IPS-18c (cell line): ENCODE results near the gene PLEKHJ1.
A peak's percentile ranks its signal among the peaks of the same experiment; 100 is the strongest.

Experiments
- H3K4me3 ChIP-seq: 2 replicates; pipeline ENCODE4 v1.7.0; 2013; ENCODE audit warnings: low read depth, mild to moderate bottlenecking, low read length, moderate library complexity; ENCODE audit not compliant: insufficient read depth
- H3K9me3 ChIP-seq: one replicate; pipeline ENCODE4 v1.6.1; 2013; ENCODE audit warnings: mild to moderate bottlenecking, low read length, moderate library complexity; ENCODE audit not compliant: control insufficient read depth, insufficient read depth

The PLEKHJ1 gene

DNA sequence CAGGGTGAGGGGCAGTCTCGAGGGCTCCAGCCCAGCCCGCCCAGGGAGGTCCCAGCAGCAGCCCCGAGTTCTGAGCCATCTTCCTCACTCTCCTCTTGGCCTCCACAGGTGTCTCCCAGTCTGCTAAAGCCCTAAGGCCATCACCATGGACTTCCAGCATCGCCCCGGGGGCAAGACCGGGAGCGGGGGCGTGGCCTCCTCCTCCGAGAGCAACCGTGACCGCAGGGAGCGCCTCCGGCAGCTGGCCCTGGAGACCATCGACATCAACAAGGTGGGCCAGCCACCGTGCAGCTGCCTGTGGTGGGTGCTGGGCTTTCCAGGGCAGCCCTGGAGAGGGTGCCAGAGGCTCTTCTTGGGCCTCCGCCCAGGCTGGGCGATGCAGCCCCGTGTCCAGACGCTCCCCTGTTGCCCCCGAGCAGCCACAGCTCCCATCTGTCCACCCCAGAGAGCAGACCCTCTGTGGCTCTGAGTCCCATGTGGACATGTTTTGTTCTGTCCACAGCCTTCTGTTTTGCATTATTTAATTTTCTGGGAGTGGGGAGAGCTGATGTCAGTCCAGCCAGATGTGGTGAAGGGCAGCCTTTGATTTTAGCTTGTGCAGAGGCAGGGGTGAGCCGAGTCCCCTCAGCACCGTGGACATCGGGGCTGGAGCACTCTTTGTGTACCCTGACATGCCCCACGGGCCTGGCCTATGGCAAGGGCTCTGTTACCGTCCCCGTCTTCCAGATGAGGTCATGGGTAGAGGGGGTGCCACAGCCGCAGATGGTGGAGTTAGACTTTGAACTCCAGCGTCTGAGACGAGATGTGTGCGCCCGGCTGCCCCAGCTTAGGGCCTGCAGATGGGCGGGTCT is 7.4 kb upstream of the PLEKHJ1 start:
- Histone ChIP-seq H3K4me3 (no peak overlapping the region), H3K9me3 (peaks cover 2% of the 10 kb centered on the region)

DNA sequence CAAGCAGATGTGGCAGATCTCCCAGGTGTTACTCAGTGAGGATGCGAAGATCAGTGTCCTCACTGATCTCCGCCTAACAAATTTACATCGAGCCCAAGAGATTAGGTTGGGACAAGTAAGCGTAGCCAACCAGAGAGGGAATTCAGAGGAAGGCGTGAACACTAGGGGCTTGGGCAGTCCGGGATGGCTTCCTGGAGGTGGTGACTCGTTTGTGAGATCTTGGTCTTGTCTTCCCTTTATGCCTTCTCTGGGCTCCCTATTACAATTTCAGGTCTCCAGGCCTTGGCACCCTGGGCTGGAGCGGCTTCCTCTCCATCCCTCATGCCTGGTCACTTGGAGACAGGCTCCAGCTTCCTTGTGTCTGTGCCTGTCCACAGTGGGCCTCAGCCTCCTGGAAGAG is 6.7 kb upstream of the PLEKHJ1 start:
- peaks cover 2% of the 10 kb centered on the region for H3K9me3 ChIP-seq
- no peak overlapping the region for H3K4me3 ChIP-seq

DNA sequence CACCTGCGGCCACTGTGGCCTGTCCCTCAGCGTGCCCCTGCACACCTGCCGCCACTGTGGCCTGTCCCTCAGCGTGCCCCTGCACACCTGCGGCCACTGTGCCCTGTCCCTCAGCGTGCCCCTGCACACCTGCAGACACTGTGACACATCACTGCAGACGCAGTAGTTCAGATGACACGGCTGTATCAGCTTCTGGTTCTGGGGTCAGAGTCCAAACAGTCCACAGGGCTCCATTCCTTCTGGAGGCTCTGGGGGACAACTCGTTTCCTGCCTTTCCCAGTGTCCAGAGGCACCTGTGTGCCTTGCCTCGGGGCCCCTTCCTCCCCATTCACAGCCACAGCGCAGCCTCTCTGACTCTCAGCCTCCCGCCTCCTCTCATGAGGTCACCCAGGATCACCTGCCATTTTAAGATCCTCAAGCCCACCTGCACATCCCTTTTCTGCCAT is 6.0 kb upstream of the PLEKHJ1 start:
- Histone ChIP-seq H3K9me3 (peaks cover 2% of the 10 kb centered on the region), H3K4me3 (no peak overlapping the region)

DNA sequence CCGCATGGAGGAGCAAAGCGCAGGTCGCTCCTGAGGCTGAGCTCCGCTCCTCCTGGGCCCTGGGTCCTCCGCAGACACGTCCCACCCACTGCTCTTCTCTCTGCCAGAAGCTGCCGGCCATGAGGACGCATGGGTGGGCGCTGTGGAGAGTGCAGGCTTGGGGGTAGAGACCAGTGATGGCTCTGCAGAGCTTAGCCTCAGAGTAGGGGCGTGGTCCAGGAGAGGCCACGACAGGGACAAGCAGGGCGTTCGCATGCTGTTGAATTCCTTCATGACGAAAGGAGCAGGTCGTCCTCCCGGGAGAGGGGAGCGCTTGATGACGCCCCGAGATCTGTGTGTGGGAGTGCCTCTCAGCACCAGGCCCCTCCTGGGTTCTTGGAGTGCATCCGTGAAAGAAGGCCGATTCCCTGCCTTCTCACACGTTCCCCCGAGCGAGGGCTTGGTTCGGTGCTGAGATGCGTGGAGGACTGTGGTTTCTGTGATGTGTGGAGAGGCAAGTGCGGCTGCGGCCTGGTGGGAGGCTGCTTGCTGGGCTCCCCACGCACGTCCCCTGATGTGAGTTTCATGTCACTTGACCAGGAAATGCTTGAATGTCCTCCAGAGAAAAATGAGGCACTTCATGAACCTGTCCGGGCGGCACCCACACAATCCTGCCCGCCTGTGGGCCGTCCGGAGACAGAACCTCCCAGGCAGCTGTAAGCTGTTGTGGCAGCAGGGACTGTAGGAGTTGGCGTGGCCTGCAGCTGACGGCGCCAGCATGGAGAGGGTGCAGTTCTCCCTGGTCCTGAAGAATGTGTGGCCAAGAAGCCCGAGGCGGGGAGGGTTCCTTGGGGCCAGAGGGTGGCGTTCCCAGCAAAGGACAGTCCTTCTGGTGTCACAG is 5.0 kb upstream of the PLEKHJ1 start:
- H3K9me3 ChIP-seq = peaks cover 2% of the 10 kb centered on the region
- no peak overlapping the region for H3K4me3 ChIP-seq

DNA sequence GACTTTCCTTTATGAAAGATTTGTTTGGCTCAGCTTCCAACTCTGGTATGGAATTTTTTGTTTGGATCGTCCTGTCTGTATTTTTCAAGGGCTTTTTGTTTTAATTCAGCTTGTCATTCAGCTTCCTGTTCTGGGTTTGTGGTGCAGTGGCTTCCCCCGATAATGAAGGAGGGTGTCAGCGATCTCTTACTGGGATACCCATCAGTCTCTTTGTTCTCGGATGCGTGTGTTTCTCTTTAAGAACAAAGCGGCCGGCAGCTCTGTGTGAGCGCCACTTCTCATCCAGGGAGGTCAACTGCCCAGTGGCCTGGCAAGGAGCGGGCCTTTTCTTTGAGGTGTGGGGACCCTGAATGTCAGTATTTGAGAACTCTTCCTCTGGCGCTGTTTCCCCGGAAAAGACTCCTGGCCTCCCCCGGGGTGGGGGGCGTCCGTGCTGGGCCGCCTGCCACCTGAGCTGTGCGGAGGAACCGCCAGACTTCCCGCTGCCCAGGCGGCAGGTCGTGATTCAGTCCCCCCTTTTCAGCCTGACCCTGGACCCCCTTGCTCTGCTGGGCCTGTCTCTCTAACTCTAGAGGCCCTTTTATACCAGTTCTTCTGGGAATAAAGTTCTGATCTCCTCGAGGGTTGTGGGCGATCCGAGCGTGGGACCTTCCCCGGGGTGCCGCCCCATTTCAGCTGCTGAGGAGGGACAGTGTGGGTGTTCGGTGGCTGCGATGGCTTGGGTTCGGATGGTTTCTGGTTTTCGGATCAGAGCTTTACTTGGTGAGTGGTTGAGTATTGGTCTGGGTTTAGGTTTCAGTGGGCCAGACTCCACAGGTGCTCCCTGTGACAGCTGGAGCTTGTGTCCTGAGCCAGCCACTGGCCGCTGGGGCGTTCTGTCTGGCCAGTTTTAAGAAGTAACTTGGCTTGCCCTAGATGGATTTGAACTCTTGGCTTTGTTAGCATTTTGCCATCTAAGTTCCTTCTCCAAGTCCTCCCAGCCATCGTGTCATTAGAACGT is 3.9 kb upstream of the PLEKHJ1 start:
- H3K4me3 ChIP-seq = peak overlapping the region; percentile 36

DNA sequence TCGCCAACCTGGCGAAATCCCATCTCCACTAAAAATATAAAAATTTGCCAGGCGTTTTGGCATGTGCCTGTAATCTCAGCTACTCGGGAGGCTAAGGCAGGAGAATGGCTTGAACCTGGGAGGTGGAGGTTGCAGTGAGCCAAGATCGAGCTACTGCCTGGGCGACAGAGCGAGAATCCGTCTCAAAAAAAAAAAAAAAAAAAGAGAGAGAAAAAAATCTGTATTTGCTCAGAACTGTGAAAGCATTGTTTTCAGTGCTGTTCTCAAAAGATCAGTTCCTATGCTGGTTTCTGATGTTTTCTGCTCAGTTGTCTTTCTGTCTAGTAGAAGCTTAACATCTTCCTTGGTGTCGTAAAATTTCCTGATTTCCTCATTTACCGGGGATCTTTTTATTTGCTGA is 3.0 kb upstream of the PLEKHJ1 start:
- no peak overlapping the region for H3K4me3 ChIP-seq

More for the DNA sequence above, 3.9 kb upstream of the PLEKHJ1 start:
- H3K9me3 ChIP-seq = peaks cover 2% of the 10 kb centered on the region

DNA sequence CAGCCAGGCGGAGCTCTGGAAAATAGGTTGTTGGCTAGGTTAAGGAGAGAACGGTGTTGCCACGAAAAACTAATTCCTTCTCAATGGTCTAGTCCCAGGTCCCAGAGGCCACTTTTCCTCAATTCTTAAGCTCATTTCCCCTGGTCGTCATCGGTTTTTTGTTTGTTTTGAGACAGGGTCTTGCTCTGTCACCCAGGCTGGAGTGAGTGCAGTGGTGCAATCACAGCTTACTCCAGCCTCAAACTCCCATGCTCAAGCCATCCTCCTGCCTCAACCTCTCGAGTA is 1.7 kb upstream of the PLEKHJ1 start:
- Histone ChIP-seq H3K4me3 (peak overlapping the region; percentile 91; the same call in 1 of the 2 replicates), H3K9me3 (no peaks in the 10 kb centered on the region)

More for the DNA sequence above, 3.0 kb upstream of the PLEKHJ1 start:
- H3K9me3 ChIP-seq = no peaks in the 10 kb centered on the region

DNA sequence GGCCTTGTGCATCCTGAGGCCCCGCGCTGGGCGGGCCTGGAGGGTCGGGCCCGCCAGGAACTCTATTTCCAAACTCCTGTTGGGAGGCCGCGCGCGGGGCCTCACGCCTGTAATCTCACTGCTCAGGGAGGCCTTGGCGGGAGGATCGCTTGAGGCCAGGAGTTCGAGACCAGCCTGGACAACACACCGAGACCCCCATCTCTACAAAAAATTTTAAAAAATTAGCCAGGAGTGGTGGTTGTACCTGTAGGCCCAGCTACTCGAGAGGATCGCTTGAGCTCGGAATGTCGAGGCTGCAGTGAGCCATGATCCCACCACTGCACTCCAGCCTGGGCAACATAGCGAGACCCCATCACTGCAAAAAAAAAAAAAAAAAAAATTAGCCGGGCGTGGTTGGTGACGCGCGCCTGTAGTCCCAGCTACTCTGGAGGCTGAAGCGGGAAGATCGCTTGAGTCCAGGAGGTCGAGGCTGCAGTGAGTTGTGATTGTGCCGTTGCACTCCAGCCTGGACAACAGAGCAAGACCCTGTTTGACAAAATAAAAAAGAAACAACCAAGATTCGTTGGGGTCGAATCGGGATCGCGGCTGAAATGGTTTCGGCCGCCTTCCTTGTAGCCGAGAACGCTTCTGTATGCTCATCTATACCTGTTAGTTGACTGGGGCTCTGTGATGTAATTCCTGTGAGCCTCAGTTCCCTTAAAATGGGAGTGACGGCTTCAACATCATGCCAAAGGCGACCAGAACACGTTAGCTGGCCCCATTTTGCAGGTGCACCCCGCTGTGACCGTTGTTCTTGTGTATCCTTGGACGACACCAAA is 1.1 kb upstream of the PLEKHJ1 start:
- Histone ChIP-seq H3K4me3 (peak overlapping the region; percentile 91), H3K9me3 (no peaks in the 10 kb centered on the region)

DNA sequence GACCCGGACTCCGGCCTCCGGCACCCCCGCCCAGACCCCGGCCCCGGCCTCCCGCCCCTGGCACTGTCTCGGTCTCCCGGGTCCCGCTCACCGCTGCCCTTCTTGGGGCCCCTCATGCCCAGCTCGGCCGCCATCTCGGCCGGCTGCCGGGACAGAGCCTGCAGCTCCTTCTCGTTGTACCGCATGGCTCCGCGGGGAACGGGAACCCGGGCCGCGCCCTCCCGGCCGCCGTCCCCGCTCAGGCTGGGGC is 140 bp downstream of the PLEKHJ1 start:
- Histone ChIP-seq H3K4me3 (peak overlapping the region; percentile 91), H3K9me3 (no peaks in the 10 kb centered on the region)

DNA sequence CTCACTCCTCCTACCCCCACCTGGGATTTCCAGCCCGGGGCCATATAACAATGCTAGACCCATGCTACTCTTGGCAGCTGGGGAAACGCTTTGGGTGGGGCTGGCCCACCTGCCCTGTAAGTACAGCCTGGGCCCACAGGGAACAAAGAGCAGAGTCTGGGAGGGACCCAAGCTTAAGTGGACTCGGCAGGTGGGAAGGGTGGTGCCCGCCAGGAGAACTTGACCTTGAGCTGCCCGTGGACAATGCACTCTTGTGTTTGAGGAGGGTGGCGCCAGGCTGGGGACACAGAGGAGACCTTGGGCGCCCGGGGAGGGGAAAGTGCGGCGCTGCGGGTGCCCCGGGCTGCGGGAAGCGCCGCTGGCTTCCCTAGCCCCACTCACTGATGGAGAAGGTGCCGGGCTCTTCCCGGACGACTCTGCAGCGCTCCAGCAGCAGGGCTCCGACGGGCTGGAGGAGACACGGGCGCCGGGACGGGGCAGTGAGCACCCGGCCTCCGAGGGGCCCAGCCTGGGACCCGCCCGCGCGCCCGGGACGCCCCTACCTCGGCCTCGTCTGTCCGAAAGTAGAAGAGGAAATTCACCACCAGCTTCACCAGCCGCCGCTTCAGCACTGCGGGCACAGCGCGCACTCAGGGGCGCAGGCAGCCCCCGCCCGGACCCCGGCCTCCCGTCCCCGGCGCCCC is 607 bp downstream of the PLEKHJ1 start:
- Histone ChIP-seq H3K9me3 (no peaks in the 10 kb centered on the region), H3K4me3 (peak overlapping the region; percentile 91)

DNA sequence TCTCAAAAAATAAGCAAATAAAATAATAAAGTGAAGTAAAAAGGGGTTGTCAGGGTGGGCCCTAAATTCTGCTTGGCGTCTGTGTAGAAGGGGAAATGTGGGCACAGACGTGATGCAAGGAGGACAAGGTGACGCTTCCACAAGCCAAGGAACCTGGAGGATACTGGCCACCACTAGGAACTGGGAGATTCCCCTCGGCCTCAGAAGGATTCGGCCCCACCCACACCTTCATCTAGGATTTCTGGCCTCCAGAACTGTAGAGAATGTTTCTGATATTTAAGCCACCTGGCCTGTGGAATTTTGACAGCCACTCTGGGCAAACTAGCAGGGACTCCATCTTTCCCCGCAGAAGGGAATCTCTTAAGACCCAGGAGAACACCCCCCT is 1.1 kb downstream of the PLEKHJ1 start:
- peak overlapping the region; percentile 91 for H3K4me3 ChIP-seq

DNA sequence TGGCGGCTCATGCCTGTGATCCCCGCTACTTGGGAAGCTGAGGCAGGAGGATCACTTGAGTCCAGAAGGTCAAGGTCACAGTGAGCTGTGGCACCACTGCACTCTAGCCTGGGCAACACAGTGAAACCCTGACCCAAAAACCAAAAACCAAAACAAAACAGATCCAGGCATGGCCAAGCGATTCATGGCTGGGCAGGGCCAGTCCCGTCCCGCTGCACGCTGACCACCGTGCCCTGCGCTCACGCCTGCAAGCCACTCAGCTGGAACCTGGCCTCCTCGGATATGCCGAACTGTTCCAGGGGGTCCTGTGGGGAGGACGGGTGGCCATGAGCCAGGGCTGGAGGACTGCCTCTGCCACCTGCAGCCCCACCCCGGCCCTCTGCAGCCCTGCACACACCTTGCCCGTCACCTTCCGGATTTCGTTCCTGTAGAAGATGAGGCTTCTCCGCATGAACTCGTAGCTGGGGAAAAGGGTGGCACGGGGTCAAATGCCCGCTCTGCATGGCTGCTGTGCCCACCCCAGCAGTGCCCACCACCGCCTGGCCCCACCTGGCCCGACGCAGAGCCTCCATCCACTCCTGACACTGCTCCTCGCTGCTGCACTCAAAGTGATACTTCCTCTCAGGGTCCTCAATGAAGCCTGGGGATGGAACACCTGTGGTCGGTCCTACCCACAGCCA is 2.4 kb downstream of the PLEKHJ1 start:
- no peaks in the 10 kb centered on the region for H3K9me3 ChIP-seq
- no peak overlapping the region for H3K4me3 ChIP-seq

More for the DNA sequence above, 1.1 kb downstream of the PLEKHJ1 start:
- no peaks in the 10 kb centered on the region for H3K9me3 ChIP-seq

DNA sequence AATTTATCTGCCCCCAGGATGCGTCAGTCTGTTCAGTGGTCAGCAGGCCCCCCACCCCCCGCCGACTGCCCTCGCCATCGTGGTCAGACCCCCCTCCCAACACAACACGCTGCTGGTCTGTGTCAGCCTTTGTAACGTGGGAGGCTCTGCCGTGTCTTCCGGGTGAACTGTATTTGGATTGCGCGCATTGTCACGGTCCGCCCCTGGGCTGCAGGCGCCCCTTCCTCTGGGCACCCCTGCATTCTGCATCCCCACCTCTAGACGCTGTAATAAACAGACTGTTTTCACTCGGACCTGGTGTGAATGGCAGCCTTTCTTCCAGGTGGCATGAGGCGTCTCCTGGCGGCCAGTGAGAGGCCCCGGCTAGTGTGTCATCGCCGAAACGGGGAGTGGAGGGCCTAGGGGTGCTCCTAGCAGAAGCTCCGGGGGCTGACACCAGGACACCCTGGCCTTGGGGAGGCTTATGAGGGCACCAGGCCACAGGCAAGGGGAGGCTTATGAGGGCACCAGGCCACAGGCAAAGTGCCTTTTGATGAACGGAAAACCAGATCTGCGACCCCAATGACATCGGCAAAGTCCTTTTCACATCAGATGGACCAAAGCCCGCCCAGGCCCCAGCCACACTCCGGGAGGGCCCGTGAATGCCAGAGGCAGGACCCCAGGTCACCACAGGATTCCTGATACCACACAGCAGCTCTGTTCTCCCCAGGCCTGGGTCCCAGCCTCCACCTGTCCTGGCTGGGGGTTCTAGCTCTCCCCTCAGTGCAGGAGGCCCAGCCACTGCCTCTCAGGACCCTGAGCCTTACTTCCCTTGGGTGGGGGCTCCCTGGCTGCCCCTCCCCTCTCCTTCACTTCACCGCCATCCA is 3.6 kb downstream of the PLEKHJ1 start:
- no peak overlapping the region for H3K4me3 ChIP-seq

DNA sequence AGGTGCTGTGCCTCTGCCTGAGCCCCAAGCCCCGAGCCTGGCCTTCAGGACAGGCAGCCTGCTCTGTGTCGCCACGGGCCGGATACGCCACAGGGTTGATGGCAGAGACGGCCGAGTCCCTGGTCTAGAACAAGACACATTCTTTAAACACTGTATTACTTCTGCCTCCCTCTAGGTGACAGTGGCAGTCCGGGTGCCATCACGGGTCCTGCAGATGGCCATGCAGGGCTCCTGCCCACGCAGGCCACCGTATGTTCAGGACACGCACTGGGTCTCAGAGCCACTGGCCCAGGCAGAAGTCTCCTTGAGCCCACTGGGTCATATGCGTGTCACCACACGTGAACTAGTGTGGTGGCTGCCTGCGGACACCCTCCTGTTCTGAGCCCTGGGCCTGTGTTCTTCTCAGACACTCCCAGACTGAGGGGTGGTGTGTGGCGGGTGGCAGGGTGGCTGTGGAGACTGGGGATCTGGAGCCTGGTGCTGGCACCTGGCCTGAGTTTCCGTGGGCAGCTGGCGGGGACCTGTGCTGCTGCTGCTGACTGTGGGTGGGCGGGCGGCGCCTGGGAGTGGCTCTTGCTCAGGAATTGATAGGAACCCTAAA is 4.4 kb downstream of the PLEKHJ1 start:
- H3K4me3 ChIP-seq = no peak overlapping the region

More for the DNA sequence above, 3.6 kb downstream of the PLEKHJ1 start:
- no peaks in the 10 kb centered on the region for H3K9me3 ChIP-seq

More for the DNA sequence above, 4.4 kb downstream of the PLEKHJ1 start:
- H3K9me3 ChIP-seq = no peaks in the 10 kb centered on the region
